ENCODE results near the gene PHEX. TPM values are rescaled to one million over a fixed set of nuclear protein-coding genes. Genes with fewer than 3 reads are reported as not detected.

PHEX gene
- total RNA-seq, 2 donors from 2014 or later: not detected

DNA sequence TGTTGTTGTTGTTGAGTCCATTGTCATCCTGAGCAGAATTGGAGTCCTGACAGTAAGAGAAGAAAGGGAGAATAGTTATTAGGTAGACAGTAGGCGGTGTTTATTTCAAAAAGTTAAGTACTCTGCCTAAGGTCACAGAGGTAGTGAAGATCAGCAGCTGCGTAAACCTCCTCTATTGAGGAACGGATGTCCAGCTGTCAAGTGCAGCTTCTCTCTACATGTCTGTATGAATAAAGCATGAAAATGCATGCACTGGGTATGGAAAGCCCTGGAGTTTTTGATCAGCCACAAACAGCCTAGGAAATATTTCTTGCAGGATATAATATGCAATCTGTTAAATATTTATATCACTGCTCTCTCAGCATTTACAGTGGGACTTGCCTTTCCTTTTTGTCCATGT is 131.2 kb downstream of the PHEX start:
- no peak overlapping the region for H3K4me3 ChIP-seq
- no peaks in the 10 kb centered on the region for H3K27me3 ChIP-seq
- H3K9me3 ChIP-seq: no peaks in the 10 kb centered on the region
- no peaks in the 10 kb centered on the region for H3K36me3 ChIP-seq
- no peak overlapping the region for H3K27ac ChIP-seq
- no peak for TF ChIP-seq CTCF (IDR thresholded peaks at IDR 0.05)
- DNase-seq (ENCODE audit: low spot score): no peak
- H3K4me1 ChIP-seq: no peaks in the 10 kb centered on the region

- Histone ChIP-seq H3K4me3 (no peak overlapping the region), H3K27ac (no peak overlapping the region), H3K36me3 (no peaks in the 10 kb centered on the region), H3K4me1 (no peaks in the 10 kb centered on the region), H3K9me3 (no peaks in the 10 kb centered on the region), H3K27me3 (no peaks in the 10 kb centered on the region)
- DNase-seq (ENCODE audit: low spot score): no peak
- no peak for TF ChIP-seq CTCF (IDR thresholded peaks at IDR 0.05)
Observed at GRCh38 chrX:22164770-22165388, 132.8 kb downstream of the PHEX start.

GRCh38 chrX:22165732-22166457 is 133.8 kb downstream of the PHEX start:
- no peaks in the 10 kb centered on the region for H3K27me3 ChIP-seq
- no peak for DNase-seq (ENCODE audit: low spot score)
- H3K36me3 ChIP-seq: no peaks in the 10 kb centered on the region
- H3K4me3 ChIP-seq: no peak overlapping the region
- no peaks in the 10 kb centered on the region for H3K4me1 ChIP-seq
- H3K9me3 ChIP-seq: no peaks in the 10 kb centered on the region
- H3K27ac ChIP-seq: no peak overlapping the region
- TF ChIP-seq CTCF (IDR thresholded peaks at IDR 0.05): no peak

- H3K27me3 ChIP-seq: no peaks in the 10 kb centered on the region
- no peaks in the 10 kb centered on the region for H3K4me1 ChIP-seq
- H3K4me3 ChIP-seq: no peak overlapping the region
- DNase-seq (ENCODE audit: low spot score): no peak
- TF ChIP-seq CTCF (IDR thresholded peaks at IDR 0.05): no peak
- H3K27ac ChIP-seq: no peak overlapping the region
- H3K36me3 ChIP-seq: no peaks in the 10 kb centered on the region
- no peaks in the 10 kb centered on the region for H3K9me3 ChIP-seq
Observed at GRCh38 chrX:22171287-22172060, 139.3 kb downstream of the PHEX start.

DNA sequence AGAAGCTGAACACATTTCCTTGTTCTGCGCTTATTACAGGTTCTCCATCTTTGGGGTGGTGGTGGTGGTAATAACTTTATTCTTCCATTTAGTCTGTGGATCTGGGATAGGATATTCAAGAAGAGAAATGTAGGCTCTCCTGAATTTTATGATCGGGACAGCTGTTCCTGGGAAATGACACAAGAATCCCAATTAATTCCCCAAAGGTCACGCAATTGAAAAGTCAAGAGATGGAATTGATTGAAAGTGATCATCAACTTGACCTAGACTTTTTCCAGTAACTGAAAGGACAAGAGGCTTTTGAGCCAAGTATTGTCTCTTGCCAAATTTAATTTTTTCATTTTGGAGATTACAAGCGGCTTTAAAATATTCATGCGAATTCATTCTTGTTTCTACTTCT is 141.8 kb downstream of the PHEX start:
- Histone ChIP-seq H3K36me3 (no peaks in the 10 kb centered on the region), H3K4me3 (no peak overlapping the region), H3K9me3 (no peaks in the 10 kb centered on the region), H3K27ac (no peak overlapping the region), H3K4me1 (no peaks in the 10 kb centered on the region), H3K27me3 (no peaks in the 10 kb centered on the region)
- no peak for TF ChIP-seq CTCF (IDR thresholded peaks at IDR 0.05)
- DNase-seq (ENCODE audit: low spot score): no peak

All from right atrium auricular region (tissue), 2 donors.